Stimulated activated CD8-positive, alpha-beta memory T cell treated with anti-CD3 and anti-CD28 coated beads, Interleukin-15, amount 100 ng/mL, for 1 hour (primary cell): ENCODE data around the gene NGFR.
A peak's percentile ranks its signal among the peaks of the same experiment; 100 is the strongest.
"Not testable (repeated sequence)": the region's sequence is repeated elsewhere in the genome, so short reads cannot be mapped to it uniquely, and the experiment has no call there.

Experiments
- DNase-seq: peaks from one replicate; pipeline ENCODE4 v3.0.0-alpha.2; 2020; ENCODE audit warnings: low read depth

The NGFR gene

GRCh38 chr17:49496183-49496866 is 1.2 kb downstream of the NGFR start:
- DNase-seq: peak; percentile 73

GRCh38 chr17:49496867-49497147 is 1.7 kb downstream of the NGFR start:
- no peak for DNase-seq

GRCh38 chr17:49497148-49498028 is 2.3 kb downstream of the NGFR start:
- DNase-seq: no peak

- DNase-seq: no peak
Observed at GRCh38 chr17:49498029-49498615, 3.0 kb downstream of the NGFR start.

GRCh38 chr17:49501496-49501895 is 6.4 kb downstream of the NGFR start:
- DNase-seq: no peak

- DNase-seq: no peak
Observed at GRCh38 chr17:49502254-49502653, 7.2 kb downstream of the NGFR start.

- not testable (repeated sequence) for DNase-seq
Observed at GRCh38 chr17:49502680-49503079, 7.6 kb downstream of the NGFR start.

- DNase-seq: no peak
Observed at GRCh38 chr17:49504369-49504768, 9.3 kb downstream of the NGFR start.

- DNase-seq: no peak
Observed at GRCh38 chr17:49505854-49506253, 10.8 kb downstream of the NGFR start.

- DNase-seq: no peak
Observed at GRCh38 chr17:49506282-49506681, 11.2 kb downstream of the NGFR start.

GRCh38 chr17:49508061-49508865 is 13.2 kb downstream of the NGFR start:
- no peak for DNase-seq

- no peak for DNase-seq
Observed at GRCh38 chr17:49508866-49509587, 13.9 kb downstream of the NGFR start.

GRCh38 chr17:49509588-49509917 is 14.5 kb downstream of the NGFR start:
- DNase-seq: no peak

GRCh38 chr17:49510059-49510719 is 15.1 kb downstream of the NGFR start:
- DNase-seq: no peak

- DNase-seq: no peak
Observed at GRCh38 chr17:49510720-49511110, 15.6 kb downstream of the NGFR start.

GRCh38 chr17:49511810-49512209 is 16.7 kb downstream of the NGFR start:
- DNase-seq: no peak

GRCh38 chr17:49512296-49513043 is 17.4 kb downstream of the NGFR start:
- DNase-seq: no peak

GRCh38 chr17:49513044-49513395 is 17.9 kb downstream of the NGFR start:
- DNase-seq: no peak

GRCh38 chr17:49513641-49514040 is 18.5 kb downstream of the NGFR start:
- DNase-seq: no peak

GRCh38 chr17:49514071-49514721 is 19.1 kb downstream of the NGFR start:
- no peak for DNase-seq
